ENCODE data around the gene SYVN1.
"Not testable (repeated sequence)": the region's sequence is repeated elsewhere in the genome, so short reads cannot be mapped to it uniquely, and the experiment has no call there.

The SYVN1 gene

GRCh38 chr11:65151331-65151899, 17.1 kb upstream of the SYVN1 start:
- DNase-seq (ENCODE audit: low read depth), result no peak
- TF ChIP-seq, protein P1, sequence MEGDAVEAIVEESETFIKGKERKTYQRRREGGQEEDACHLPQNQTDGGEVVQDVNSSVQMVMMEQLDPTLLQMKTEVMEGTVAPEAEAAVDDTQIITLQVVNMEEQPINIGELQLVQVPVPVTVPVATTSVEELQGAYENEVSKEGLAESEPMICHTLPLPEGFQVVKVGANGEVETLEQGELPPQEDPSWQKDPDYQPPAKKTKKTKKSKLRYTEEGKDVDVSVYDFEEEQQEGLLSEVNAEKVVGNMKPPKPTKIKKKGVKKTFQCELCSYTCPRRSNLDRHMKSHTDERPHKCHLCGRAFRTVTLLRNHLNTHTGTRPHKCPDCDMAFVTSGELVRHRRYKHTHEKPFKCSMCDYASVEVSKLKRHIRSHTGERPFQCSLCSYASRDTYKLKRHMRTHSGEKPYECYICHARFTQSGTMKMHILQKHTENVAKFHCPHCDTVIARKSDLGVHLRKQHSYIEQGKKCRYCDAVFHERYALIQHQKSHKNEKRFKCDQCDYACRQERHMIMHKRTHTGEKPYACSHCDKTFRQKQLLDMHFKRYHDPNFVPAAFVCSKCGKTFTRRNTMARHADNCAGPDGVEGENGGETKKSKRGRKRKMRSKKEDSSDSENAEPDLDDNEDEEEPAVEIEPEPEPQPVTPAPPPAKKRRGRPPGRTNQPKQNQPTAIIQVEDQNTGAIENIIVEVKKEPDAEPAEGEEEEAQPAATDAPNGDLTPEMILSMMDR (conservative IDR thresholded peaks at IDR 0.05; ENCODE audit: low read depth, low read length), result no peak
- no peak overlapping the region for H3K4me3 ChIP-seq (ENCODE audit: low read depth, low read length)

DNA sequence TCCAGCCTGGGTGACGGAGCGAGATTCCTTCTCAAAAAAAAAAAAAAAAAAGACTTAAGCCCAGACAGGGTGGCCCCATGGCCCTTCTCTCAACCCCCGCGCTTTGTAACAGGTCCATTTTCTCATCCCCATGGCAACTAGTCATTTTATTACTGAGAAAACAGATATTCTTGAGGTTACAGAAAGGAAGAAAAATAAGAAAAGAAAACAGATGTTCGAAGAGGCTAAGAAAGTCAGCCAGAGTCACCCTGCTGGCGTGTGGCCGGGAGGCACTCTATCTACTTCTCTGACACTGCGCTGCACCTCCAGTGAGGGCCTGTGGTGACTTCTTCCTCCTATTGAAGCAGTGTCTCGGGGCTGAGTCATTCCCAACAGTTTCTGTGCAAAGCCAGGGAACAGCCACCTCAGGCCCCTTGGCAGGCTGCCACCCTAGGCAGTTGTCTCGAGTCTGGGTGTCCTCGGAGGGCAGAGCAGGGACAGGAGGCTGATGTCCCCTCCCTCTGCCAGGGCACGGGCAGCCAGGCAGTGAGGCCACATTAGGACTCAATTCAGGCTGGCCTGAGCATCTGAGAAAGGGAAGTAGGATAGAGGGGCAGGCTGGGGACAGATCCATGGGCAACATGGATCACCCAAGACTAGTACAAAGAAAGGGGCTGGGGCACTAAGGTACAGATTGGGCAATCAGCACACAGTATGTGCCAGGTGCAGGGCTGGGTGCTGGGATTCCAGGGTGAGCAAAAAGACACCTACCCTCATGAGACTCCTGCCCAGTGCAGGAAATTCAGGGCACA, 16.4 kb upstream of the SYVN1 start:
- no peak overlapping the region for H3K4me3 ChIP-seq (ENCODE audit: low read depth, low read length)
- DNase-seq (ENCODE audit: low read depth), result peak; percentile 73
- TF ChIP-seq, protein P1 (conservative IDR thresholded peaks at IDR 0.05; ENCODE audit: low read depth, low read length), result peak; percentile 5

- not testable (repeated sequence) for H3K4me3 ChIP-seq (ENCODE audit: low read depth, low read length)
Observed at GRCh38 chr11:65150131-65150508, 15.8 kb upstream of the SYVN1 start.

GRCh38 chr11:65148657-65149056, 14.3 kb upstream of the SYVN1 start:
- DNase-seq (ENCODE audit: low read depth), result no peak
- H3K4me3 ChIP-seq (ENCODE audit: low read depth, low read length), result no peak overlapping the region
- TF ChIP-seq, protein P1 (conservative IDR thresholded peaks at IDR 0.05; ENCODE audit: low read depth, low read length), result no peak

More at GRCh38 chr11:65150131-65150508, 15.8 kb upstream of the SYVN1 start:
- not testable (repeated sequence) for DNase-seq (ENCODE audit: low read depth)

DNA sequence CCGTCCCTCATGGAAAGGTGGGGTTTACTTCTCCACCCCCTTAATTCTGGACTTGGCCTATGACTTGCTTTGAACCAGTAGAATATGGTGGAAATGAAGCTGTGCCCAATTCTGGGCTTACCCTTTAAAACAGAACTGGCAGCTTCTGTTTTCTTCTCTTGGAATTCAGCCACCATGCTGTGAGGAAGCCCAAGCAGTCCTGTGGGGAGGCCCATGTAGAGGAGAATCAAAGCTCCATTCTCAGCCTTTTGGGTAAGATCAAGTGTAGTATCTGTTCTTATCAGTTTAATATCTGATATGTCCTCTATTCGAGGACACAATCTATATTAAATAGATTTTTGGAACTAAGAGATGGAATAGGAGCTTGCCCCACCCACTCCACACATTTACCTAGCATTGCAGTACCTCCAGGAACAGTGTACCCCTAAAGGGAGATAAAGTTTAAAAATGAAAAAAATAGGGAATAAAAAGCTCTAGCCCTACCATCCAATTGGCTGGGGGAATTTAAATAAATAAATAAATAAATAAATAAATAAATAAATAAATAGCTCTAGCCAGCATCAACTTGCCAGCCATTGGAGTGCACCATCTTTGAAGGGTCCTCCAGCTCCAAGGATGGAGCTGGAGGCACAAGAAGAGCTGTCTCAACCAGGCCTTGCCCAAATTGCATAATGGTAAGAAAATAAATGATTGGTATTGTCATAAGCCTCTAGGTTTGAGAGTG, 13.2 kb upstream of the SYVN1 start:
- no peak overlapping the region for H3K4me3 ChIP-seq (ENCODE audit: low read depth, low read length)
- DNase-seq (ENCODE audit: low read depth), result no peak
- TF ChIP-seq, protein P1 (conservative IDR thresholded peaks at IDR 0.05; ENCODE audit: low read depth, low read length), result no peak

DNA sequence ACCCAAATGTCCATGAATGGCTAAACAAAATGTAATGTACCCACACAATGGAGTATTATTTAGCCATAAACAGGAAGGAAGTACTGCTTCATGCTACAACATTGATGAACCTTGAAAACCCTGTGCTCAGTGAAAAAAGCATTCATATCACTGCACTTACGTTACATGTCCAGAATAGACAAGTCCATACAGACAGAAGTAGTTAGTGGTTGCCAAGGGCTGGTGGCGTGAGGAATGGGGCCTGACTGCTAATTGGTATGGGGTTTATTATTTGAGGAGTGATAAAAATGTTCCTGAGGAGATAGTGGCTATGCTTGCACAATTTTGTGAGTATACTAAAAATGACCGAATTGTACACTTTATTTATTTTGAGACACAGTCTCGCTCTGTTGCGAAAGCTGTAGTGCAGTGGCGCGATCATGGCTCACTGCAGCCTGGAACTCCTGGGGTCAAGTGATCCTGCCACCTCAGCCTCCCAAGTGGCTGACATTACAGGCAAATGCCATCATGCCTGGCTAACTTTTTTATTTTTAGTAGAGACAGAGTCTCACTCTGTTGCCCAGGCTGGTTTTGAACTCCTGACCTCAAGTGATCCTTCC, 7.7 kb upstream of the SYVN1 start:
- no peak overlapping the region for H3K4me3 ChIP-seq (ENCODE audit: low read depth, low read length)
- no peak for DNase-seq (ENCODE audit: low read depth)
- TF ChIP-seq, protein P1 (conservative IDR thresholded peaks at IDR 0.05; ENCODE audit: low read depth, low read length), result no peak

DNA sequence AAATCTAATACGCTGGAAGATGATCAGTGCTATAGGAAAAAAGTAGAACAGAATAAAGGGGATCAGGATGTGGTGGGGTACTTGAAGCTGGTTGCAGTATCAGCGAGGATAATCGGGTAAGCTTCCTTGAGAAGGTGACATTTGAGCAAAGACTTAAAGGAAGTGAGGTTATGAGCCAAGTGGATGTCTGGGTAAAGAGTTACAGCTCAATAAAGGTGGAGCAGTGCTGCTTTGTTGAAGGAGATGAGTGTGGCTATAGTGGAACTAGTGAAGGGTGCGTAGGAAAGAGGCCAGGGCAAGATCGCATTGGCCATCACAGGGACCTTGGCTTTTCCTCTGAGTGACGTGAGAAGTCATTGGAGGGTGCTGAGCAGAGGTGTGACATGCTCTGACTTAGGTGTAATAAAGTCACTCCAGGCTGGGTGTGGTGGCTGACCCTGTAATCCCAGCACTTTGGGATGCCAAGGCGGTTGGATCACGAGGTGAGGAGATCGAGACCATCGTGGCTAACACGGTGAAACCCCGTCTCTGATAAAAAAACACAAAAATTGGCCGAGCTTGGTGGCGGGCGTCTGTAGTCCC, 2.3 kb upstream of the SYVN1 start:
- TF ChIP-seq, protein P1 (conservative IDR thresholded peaks at IDR 0.05; ENCODE audit: low read depth, low read length), result no peak
- DNase-seq (ENCODE audit: low read depth), result no peak
- H3K4me3 ChIP-seq (ENCODE audit: low read depth, low read length), result no peak overlapping the region
